Measurements from ENCODE around the gene PAK1.
"Not testable (repeated sequence)": the region's sequence is repeated elsewhere in the genome, so short reads cannot be mapped to it uniquely, and the experiment has no call there.

Gene PAK1

DNA sequence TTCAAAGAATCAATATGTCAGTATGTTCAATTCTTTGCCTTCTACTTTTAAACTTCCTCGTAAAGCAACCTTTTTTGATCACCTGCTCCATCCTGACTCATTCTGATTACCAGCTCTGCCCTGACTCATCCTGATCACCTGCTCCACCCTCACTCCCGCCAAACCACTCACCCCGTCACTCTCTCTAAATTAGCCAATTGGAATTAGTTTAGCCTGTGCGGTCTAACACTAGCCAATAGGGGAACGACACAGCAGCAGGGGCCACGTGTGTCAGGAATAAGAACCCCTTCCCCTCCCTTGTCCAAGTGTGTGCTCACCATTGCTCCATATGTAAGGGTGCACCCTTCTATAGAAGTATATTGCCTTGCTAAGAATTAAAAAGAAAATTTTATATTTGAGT, 173.9 kb downstream of the PAK1 start:
- not testable (repeated sequence) for DNase-seq

DNA sequence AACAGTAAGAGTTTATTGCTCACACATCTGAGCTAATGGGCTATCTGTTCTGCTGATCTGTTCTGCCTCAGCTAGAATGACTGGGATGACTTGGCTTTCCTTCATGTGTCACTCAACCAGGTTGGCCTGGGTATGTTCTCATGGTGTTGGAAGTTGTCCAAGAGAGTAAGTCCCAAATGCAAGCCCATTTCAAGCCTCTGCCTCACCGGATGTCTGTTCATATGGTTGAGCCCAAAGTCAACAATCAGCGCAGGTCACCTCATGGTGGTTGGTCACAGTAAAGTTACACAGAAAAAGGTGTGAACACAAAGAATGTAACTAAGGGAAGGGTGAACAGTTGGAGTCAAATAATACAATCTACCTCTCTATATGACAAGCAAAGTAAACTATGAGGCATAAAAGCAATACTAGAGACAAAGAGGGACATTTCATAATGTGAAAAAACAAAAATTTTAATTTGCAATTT, 174.3 kb downstream of the PAK1 start:
- no peak for DNase-seq

DNA sequence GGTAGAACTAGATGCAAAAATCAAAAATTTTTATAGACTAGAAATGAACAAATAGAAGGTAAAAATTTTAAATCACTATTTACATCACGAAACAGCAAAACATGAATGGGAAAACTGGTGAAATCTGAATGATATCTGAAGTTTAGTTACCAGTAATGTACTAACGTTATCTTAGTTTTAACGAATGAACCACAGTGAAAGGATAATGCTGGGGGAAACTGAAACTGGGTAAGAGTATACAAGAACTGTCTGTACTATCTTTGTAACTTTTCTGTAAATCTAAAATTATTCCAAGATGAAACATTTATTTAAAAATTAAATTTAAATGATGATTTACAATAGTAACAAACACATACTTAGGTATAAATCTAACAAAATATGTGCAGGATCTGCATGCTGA, 179.9 kb downstream of the PAK1 start:
- no peak for DNase-seq

DNA sequence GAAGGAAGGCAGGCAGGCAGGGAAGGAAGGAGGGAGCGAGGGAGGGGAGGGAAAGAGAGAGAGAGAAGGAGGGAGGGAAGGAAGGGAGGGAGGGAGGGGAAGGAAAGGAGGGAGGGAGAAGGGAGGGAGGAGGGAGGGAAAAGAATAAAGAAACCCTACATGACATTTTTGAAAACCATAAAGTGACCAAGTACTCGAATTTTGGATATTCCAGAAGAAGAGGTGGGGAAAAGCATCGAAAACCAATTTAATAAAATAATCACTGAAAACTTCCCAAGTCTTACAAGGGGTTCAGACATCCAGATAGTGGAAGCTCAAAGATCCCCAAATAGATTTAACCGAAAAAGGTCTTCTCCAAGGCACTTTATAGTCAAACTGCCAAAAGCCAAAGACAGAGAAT, 184.2 kb downstream of the PAK1 start:
- no peak for DNase-seq

DNA sequence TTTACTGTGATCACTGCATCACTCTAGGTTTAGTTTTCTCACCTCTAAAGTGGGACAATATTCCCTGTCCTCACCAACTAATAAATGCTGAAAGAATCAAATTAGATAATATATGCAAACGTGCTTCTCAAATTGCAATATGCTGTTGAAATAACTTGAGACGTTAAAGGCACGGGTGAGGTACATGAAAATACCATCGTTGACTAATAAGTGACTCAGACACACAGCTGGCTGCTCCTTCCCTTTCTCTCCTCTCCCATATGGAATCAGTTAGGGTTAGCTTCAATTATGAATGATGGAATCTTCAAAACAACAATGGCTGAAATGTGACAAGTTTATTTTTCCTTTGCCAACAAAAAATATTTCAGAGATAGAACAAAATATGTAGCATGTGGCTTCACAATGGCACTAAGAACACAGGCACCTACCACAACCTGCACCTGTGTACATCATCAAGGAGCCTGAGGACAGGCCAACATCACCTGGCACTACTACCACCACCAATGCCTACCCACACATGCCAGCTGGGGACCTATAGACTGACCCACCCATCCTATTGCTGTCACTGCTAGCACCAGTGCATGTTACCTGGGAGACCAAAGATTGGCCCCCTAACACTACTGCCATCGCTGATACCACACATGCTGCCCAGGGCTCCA, 186.2 kb downstream of the PAK1 start:
- no peak for DNase-seq

DNA sequence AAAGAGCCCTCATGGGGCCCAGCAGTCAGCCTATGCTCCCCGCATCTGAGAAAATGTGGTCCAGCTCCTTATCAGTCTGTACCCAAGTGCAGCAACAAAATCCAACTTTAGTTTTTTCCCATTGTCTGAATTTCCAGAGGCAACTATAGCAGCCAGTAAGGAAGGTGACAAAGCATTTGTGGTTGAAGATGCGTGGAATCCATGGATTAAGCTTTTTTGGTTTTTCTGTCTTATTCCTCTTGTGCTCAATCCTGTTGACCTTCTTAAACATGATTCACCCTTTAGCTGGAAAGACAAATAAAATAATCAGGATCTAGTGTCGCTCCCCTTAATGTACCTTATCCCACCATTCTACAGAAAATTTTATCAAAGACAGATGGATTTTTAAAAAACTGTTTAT, 186.8 kb downstream of the PAK1 start:
- no peak for DNase-seq

DNA sequence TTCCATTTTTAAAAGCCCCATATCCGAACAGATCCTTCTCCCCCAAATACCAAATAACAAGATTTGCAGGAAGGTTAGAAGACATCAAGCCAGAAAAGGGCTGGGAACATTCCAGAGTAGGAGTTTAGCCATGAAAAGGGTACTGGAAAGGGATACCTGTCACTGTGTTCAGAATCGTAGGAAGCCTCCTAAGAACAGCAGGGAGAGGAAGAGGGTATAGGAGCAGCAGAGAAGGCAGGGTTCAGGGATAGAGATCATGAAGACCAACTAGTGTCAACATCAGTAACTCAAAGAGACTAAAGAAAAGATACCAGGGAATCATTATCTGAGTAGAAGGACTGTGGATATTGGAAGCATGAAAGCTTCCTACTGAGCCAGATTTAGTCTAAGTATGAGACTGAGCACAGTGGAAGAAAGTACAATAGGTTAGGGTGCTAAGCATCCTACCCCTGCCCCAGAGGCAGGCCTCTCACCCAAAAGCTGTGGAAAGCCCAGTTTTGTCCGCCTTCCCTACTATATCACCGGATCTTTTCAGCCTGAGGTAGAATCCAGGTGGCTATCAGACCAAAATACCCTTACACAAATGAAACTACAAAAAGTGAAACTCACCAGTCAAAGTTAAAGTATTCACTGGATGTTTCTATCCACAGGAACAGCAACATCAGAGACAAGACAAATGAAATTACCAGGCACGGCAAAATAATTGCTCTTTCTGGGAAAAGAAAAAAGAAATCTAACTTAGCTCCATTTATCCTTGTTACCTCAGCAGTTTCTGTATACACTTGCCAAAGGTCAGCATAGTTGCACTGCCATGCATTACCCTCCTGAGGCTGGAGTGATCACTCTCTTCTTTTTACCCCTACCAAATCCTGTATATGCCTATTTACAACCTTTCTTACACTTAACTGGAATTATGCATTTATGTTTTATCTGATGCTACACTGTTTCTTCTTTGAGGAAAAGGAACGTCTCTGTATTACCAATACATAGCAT, 189.1 kb downstream of the PAK1 start:
- DNase-seq, result no peak

DNA sequence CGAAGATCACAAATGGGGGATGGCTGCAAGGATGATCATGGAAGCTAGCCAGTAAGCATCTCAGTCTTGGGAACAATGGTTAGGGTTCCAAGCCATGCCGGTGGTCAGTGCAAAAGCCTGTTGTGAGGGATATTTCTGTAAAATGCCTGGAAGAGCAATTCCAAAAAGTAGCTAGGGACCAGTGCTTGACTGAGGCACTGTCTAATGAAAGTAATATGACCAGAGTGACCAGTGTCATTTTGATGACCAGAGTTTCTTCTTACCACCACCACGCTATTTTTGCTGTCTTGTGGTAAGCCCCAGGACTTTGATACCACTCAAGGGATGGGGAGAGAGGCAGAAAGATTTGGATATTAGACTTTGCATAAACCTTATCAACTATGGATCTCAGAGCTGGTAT, 190.8 kb downstream of the PAK1 start:
- DNase-seq, result no peak

DNA sequence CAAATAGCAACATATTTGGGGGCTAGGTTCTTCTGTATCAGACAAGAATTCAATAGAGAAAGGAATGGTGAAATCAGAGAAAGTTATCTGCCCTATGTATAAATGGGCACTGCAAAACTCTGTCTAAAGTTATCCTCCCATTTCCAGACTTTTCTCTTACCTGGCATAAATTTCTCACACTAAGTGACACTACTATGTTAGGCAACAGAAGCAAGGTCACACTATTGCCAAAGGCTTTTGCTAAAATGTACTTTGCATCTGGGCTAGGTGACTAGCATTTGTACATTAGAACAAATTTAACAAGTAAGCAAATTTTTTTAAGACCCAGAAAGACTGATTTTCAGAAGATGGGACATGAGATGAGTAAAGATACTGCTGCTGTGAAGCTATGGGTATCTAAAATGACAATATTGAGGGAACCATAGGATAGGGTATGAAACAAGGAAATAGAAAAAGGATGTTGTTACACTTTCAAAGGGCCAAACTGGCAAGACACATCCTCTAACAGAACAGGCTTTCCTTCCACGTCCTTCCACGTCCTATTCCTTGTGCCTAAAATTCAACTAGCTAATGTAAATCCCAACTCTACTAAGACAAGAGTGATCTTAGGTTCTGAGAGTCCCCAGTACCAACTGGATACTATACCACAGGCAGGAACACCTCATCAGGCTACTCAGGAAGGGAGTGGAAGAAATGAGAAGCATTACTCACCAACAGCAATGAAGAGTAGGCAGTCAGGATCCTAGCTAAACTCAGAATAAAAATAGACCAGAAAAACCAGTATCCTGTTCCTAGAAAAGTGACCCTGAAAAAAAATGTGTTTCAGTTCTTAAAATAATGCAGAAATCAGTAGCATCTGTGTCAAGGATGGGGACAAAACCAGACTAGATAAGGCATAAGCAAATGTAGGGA, 195.0 kb downstream of the PAK1 start:
- DNase-seq, result no peak

DNA sequence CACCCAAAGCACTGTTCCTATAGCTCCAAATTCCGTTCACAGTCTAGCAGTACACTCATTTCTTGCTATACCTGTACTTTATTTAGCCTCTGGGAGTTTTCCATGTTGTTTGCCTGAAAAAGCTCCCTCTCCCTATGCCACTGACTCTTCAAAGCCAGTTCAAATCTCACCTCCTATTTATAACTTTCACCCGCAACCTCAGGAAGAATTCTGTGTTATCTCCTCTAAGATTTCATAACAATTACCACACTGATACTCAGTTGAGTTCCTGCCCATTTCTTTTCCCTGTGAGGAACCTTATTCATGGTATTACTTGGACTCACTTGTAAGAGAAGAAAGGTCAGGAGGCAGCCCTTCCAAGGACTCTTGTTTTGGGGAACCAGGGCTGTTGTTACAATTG, 197.6 kb downstream of the PAK1 start:
- no peak for DNase-seq

Measured in stimulated activated naive CD4-positive, alpha-beta T cell (primary cell).